ENCODE results near the gene AFF1.
"Not testable (repeated sequence)": the region's sequence is repeated elsewhere in the genome, so short reads cannot be mapped to it uniquely, and the experiment has no call there.

Gene AFF1

DNA sequence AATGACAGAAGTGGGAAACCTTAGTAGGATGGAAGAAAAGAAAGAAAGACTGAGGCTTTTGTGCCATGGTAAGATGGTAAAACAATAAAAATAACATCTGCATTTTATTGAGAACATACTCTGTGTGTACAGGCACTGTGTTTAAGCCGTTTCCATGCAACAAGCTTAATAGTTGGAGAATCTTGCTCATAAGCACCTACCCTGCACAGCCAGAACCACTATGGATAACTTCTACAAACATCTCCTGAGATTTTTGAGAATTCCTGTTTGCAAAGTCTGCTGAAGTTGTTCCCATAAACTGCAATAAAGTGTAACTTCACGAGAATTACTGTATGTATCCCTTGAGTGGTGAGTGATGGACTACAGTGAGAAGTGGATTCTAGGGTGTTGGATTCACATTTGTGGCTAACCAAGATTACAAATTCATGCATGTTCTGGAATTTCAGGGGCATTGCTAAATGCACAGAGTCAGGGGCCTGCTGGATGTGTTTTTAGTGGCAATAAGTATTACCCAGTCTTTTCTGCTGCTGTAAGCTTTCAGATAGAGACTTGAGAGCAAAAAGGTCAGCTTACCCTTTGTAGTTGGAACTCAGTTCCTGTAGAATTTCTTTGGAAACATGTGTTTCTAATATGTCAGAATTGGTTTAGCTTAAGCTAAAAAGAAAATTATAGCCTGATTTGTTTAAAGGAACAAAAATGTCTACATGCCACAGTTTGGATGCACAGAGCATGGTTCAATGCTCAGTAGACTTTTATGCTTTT is 132.5 kb downstream of the AFF1 start:
- no peak for DNase-seq

DNA sequence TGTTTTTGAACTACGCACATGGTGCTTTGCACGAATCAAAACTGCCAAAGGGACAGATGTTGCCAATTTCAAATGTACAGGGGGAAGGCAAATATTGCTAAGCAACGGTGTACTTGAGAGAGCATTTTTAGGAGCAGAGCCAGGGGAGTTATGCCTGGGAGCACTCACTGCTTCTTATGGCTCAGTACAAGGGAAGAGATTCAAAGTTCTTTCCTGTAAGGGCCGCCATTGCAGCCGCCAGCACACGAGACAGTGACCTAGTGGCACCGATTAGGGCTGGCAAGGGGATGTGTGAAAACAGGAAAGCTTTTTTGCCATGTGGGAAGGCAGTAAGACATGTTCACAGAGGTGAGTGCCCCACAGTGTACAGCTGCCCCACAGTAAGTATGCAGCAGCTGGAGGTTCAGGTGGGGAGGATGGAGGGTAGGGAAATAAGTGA is 133.8 kb downstream of the AFF1 start:
- no peak for DNase-seq

DNA sequence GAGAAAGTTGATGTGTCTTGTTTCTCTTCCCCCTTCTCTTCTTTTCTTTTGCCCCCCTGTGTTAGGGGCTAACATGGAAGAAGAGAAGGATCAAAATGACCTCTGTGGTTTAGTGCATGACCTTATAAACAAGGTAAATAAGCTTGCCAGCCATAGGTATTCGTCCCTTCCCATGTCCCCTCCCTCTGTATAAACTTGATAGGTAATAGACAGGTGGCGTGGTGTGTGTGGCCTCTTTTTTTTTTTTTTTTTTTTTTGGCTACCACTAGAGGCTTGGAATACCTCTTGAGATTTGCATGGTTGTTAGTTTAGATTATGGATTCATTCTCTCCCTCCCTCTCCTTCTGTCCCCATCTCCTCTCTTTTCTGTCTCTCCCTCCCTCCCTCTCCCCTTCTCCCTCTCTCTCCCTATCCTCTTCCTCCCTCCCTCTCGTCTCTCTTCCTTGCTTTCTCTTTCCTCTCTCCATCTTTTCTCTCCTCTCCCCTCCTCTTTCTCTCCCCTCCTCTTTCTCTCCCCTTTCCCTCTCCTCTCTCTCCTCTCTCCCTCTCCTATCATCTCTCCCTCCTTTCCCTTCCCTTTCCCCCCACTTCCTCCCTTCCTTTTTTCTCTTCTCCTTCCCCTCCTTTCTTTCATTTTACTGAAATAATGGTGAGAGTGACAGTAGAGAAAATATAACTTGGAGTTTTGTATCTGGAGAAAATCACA is 134.4 kb downstream of the AFF1 start:
- no peak for DNase-seq

- DNase-seq = no peak
These were observed 136.6 kb downstream of the AFF1 start for GRCh38 chr4:87071401-87071800.

DNA sequence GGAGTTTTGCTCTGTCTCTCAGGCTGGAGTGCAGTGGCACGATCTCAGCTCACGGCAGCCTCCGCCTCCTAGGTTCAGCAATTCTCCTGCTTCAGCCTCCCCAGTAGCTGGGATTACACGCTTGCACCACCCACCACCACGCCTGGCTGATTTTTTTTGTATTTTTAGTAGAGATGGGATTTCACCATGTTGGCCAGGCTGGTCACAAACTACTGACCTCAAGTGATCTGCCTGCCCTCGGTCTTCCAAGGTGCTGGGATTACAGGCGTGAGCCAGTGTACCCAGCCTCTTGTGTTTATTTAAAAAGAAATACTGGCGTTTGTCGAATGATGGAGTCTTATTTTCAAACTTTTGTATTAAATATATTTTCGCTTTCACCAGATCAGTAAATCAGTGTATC is 137.7 kb downstream of the AFF1 start:
- not testable (repeated sequence) for DNase-seq

- DNase-seq = no peak
These were observed 138.6 kb downstream of the AFF1 start for GRCh38 chr4:87073199-87074120.

DNA sequence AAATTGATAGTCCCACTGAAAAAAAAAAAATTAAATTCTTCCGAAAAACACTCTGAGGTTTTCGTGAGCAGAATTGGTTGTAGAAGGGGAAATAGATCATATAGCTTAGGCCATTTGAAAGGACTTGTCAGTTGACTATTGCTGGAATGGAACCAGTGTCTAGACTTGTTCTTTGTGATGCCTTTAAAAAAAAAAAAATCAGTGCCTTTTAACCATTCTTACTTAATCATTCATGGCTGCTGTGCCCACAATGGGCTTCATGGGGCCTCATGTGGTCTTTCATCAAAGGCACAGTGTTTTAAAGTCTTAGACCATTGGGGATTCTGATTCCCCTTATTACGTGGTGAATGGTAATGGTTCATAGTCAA is 139.3 kb downstream of the AFF1 start:
- no peak for DNase-seq

DNA sequence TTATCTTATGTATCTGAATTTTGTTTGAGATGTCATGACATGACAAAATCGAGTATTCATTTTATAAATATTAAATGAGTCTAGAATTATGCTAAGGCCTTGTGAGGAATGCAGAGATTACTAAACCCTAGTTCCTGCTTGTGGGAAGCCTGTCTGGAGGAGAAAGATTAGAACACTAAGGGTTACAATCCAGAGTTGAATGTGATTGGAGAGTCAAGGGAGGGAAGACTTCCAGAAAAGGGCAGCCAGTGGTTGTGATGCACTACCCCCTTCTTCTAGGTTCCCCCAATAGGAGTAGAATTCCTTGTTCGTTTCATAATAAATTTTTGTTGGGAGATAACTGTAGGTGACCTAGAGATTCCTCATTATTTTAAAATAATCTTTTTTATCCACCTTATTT is 141.1 kb downstream of the AFF1 start:
- DNase-seq = no peak

- DNase-seq = no peak
These were observed 142.0 kb downstream of the AFF1 start for GRCh38 chr4:87076690-87077358.

DNA sequence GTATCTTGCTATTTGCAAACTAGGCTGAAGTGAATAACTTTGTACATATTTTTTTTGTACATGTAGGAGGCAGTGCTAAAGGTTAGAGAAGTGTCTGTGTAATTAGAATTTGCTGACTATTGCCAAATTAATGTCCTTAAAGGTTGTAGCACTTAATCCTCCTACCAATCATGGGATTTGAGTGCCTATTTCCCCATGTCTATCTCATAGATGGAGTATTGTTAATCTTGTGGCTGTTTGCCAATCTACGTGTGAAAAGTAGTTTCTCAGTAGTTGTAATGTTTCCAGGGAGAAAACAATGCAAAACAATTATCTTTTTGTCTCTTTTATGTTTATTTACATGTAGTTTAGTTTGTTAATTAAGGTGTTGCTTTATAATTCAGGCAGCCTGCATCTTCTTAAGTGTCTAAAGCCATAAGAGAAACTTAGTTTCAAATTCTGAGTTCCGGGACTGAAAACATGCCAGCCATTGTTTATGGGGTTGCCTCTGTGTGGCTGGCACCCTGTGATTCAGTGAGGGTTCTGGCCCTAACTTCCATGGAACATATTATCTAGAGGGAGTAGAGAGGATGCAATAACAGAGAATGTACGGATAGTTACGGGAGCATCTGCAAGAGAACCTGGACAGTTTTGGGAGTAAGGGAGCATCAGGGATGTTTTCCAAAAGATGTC is 143.2 kb downstream of the AFF1 start:
- no peak for DNase-seq

- DNase-seq = no peak
These were observed 144.2 kb downstream of the AFF1 start for GRCh38 chr4:87078987-87079486.

GRCh38 chr4:87079967-87080366 is 145.2 kb downstream of the AFF1 start:
- DNase-seq = no peak

DNA sequence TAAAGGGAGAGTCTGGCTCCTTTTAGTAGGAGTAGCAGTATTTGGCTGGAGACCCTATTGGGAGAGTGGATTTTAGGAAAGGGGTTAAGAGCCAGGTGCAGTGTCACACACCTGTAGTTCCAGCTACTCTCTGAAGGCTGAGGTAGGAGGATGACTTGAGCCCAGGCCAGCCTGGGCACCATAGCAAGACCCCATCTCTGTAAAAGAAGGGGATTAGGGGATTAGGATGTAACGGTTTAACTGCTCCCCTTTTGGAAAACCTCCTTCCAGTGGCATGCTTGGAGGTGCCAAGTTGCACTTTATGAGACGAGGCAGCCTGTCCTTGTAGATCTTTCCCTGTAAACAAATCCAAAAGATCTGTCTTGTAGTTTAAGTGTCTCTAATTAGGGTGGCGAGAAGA is 145.7 kb downstream of the AFF1 start:
- no peak for DNase-seq

GRCh38 chr4:87081826-87082225 is 147.0 kb downstream of the AFF1 start:
- no peak for DNase-seq

DNA sequence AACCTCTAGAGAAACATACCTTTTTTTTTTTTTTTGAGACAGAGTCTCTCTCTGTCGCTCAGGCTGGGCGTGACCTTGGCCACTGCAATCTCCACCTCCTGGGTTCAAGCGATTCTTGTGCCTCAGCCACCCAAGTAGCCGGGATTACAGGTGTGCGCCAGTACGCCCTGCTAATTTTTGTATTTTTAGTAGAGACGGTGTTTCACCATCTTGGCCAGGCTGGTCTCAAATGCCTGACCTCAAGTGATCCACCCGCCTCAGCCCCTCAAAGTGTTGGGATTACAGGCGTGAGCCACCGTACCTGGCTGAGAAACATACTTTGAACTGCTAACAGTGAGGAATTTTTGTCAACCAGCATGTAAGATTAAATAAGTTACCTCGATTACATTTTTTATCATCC is 150.9 kb downstream of the AFF1 start:
- DNase-seq = not testable (repeated sequence)

- no peak for DNase-seq
These were observed 151.5 kb downstream of the AFF1 start for GRCh38 chr4:87086143-87086805.

GRCh38 chr4:87087015-87087414 is 152.2 kb downstream of the AFF1 start:
- no peak for DNase-seq

DNA sequence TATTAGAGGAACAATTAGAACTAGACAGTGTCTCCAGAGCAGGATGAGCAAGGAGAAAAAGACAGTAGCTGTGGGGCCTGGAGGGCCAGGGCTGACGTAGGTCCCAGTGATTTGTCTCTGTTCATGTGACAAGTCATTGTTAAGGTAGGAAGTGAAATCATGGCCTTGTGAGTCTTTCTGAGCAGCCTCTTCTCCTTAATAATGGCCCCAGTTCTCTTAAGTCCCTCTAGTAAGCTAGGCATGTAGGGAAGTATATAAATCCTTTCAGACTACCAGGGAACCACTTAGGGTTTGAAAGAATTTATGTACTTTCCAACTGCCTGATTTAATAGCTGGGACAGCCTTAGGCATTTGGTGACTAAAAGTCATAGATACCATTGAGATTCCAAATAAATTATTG is 152.6 kb downstream of the AFF1 start:
- DNase-seq = no peak

DNA sequence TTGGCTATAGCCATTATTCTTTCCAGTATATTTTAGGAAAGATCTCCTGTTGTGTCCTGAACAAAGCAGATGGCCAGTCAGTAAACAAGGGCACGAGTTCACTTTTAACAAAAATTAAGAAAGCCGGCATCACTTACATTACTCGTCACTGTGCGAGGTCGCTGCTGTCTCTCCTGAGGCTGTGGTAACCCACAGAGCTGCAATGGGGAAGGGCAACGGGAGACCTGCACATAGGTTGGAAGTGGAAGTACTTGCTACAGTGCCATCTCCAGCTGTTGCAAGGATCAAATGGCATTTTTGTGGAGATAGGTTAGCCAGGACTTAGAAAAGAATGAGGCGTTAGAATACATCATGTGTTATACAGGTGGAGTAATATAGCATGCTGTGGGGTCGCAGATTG is 153.4 kb downstream of the AFF1 start:
- DNase-seq = no peak

DNA sequence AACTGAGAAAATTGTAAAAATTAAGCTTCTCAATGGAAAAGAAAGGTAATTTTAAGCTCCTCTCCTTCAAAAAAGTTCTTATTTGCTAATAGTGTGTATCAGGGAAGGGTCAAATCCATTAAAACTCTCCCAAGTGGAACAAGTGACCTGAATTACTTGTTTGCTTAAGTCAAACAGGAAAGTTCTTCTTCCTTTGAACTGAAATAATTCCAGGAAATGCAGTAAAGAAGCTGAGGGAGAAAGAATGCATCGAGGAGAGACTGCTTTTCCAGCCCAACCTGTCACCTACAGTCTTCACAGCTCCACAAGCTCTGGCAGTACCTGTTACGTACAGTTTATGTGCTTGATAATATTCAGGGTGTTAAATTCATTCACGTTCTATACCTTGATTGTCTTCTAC is 154.6 kb downstream of the AFF1 start:
- no peak for DNase-seq

GRCh38 chr4:87090305-87090704 is 155.5 kb downstream of the AFF1 start:
- no peak for DNase-seq
